Peyer's patch (tissue), 4 donors: ENCODE results near the gene AP2S1.

ENCODE experiments used
- CTCF ChIP-seq, 6 experiments: fragments of 450-650 bp in 4 of 6; fragments of 200-600 bp in 2 of 6; sonication (generic) in 1 of 6; IDR thresholded peaks; one replicate each; pipeline ENCODE4 v1.5.1; 2017 to 2019; ENCODE audit warnings: antibody characterized with exemption in 6 of 6, mild to moderate bottlenecking in 3 of 6, moderate library complexity in 1 of 6
- POLR2A ChIP-seq, 2 donors: fragments of 450-650 bp; IDR thresholded peaks; one replicate each; pipeline ENCODE4 v1.5.1; 2017; ENCODE audit warnings: antibody characterized with exemption in 2 of 2, mild to moderate bottlenecking in 2 of 2, moderate library complexity in 2 of 2

GRCh38 chr19:46900341-46900740 is 49.7 kb upstream of the AP2S1 start:
- TF ChIP-seq CTCF (IDR thresholded peaks at IDR 0.05) = no peak
- no peak for TF ChIP-seq POLR2A (IDR thresholded peaks at IDR 0.05)
